KBM-7 (cell line): ENCODE measurements around the gene NECTIN2.
A peak's percentile ranks its signal among the peaks of the same experiment; 100 is the strongest.
"Not testable (repeated sequence)": the region's sequence is repeated elsewhere in the genome, so short reads cannot be mapped to it uniquely, and the experiment has no call there.

Source experiments
- DNase-seq: peaks from one replicate; pipeline ENCODE4 v3.0.0-alpha.2; 2015
- in situ Hi-C: fragments of 300-500 bp; cut with MboI; formaldehyde crosslinking; loops from 2 replicates; pipeline ENCODE4 v1.14.3; 2020; ENCODE audit warnings: low sequenced_read_pairs, low pct_unique_long_range_greater_than_20kb, mixed read lengths

The NECTIN2 gene

GRCh38 chr19:44878120-44878865, 32.2 kb downstream of the NECTIN2 start:
- no peak for DNase-seq
- in situ Hi-C loops: no loop called here

GRCh38 chr19:44879309-44880065, 33.4 kb downstream of the NECTIN2 start:
- no peak for DNase-seq
- in situ Hi-C loops: no loop called here

GRCh38 chr19:44882063-44882462, 36.0 kb downstream of the NECTIN2 start:
- in situ Hi-C loops: no loop called here

GRCh38 chr19:44882619-44883397, 36.7 kb downstream of the NECTIN2 start:
- DNase-seq, in situ Hi-C loops: not testable (repeated sequence)

More at GRCh38 chr19:44882063-44882462, 36.0 kb downstream of the NECTIN2 start:
- DNase-seq: no peak

- no peak for DNase-seq
- in situ Hi-C loops: no loop called here
Observed at GRCh38 chr19:44883922-44884321, 37.8 kb downstream of the NECTIN2 start.

GRCh38 chr19:44884566-44884965, 38.5 kb downstream of the NECTIN2 start:
- in situ Hi-C loops: no loop called here
- no peak for DNase-seq

- in situ Hi-C loops: no loop called here
- no peak for DNase-seq
Observed at GRCh38 chr19:44886141-44886540, 40.0 kb downstream of the NECTIN2 start.

- no peak for DNase-seq
- in situ Hi-C loops: no loop called here
Observed at GRCh38 chr19:44887648-44888047, 41.6 kb downstream of the NECTIN2 start.

GRCh38 chr19:44888335-44888734, 42.2 kb downstream of the NECTIN2 start:
- in situ Hi-C loops, DNase-seq: not testable (repeated sequence)

GRCh38 chr19:44889830-44890365, 43.8 kb downstream of the NECTIN2 start:
- in situ Hi-C loops: no loop called here
- DNase-seq: no peak

GRCh38 chr19:44890366-44891015, 44.4 kb downstream of the NECTIN2 start:
- in situ Hi-C loops: no loop called here
- peak; percentile 100 for DNase-seq

GRCh38 chr19:44891016-44891882, 45.2 kb downstream of the NECTIN2 start, which contains the start of gene TOMM40:
TOMM40 (plus strand) TSS chr19:44891254; CDS start chr19:44891416, 162 bp downstream.
- in situ Hi-C loops: no loop called here
- DNase-seq: no peak

- no peak for DNase-seq
- in situ Hi-C loops: no loop called here
Observed at GRCh38 chr19:44892932-44893331, 46.8 kb downstream of the NECTIN2 start.

GRCh38 chr19:44893332-44894051, 47.4 kb downstream of the NECTIN2 start:
- in situ Hi-C loops: no loop called here
- DNase-seq: no peak

GRCh38 chr19:44894052-44894400, 47.9 kb downstream of the NECTIN2 start:
- DNase-seq: no peak
- in situ Hi-C loops: no loop called here

- DNase-seq: no peak
- in situ Hi-C loops: no loop called here
Observed at GRCh38 chr19:44894946-44895345, 48.8 kb downstream of the NECTIN2 start.

GRCh38 chr19:44897835-44898234, 51.7 kb downstream of the NECTIN2 start:
- no peak for DNase-seq
- in situ Hi-C loops: no loop called here
